Natural killer cell (primary cell): Measurements from ENCODE around the gene DEFB113. TPM values are rescaled to one million over a fixed set of nuclear protein-coding genes. Genes with fewer than 3 reads are reported as not detected.

Experiments
- ATAC-seq, 3 donors: fragments of 150-1000 bp in 2 of 3; fragments of 200-7000 bp in 1 of 3; cut with Tn5 transposase; 1 replicate in 1 of 3; 2 replicates in 2 of 3; pipeline ENCODE4 v1.10.0; 2021; ENCODE audit warnings: mild to moderate bottlenecking in 2 of 3, moderate library complexity in 2 of 3
- DNase-seq, 2 donors: peaks; one replicate each; pipeline versions ENCODE4 v3.0.0 to v3.0.0-alpha.2; 2013 to 2021; ENCODE audit warnings: mixed read lengths in 1 of 2
- H3K27ac ChIP-seq: one replicate; pipeline ENCODE4 v1.5.1; 2013; ENCODE audit warnings: mild to moderate bottlenecking, low read length
- H3K27me3 ChIP-seq: one replicate; pipeline ENCODE4 v1.6.1; 2013; ENCODE audit warnings: low read length; ENCODE audit not compliant: control insufficient read depth, insufficient read depth
- H3K36me3 ChIP-seq: one replicate; pipeline ENCODE4 v1.6.1; 2013; ENCODE audit warnings: low read length; ENCODE audit not compliant: control insufficient read depth, insufficient read depth
- H3K4me1 ChIP-seq: one replicate; pipeline ENCODE4 v1.6.1; 2013; ENCODE audit warnings: low read length; ENCODE audit not compliant: control insufficient read depth, insufficient read depth
- H3K4me3 ChIP-seq: one replicate; pipeline ENCODE4 v1.5.1; 2013; ENCODE audit warnings: low read length
- H3K9me3 ChIP-seq: one replicate; pipeline ENCODE4 v1.6.1; 2013; ENCODE audit warnings: low read length; ENCODE audit not compliant: control insufficient read depth, insufficient read depth
- H3K27ac Mint-ChIP-seq, 2 donors: one replicate each; pipeline ENCODE4 v1.8.0; 2022; ENCODE audit warnings: mild to moderate bottlenecking in 2 of 2, mixed read lengths in 2 of 2, moderate library complexity in 1 of 2
- H3K27me3 Mint-ChIP-seq, 2 donors: one replicate each; pipeline ENCODE4 v1.8.0; 2022; ENCODE audit warnings: low read depth in 2 of 2, mixed read lengths in 2 of 2
- H3K36me3 Mint-ChIP-seq: one replicate; pipeline ENCODE4 v1.8.0; 2022; ENCODE audit warnings: mixed read lengths
- H3K4me1 Mint-ChIP-seq, 2 donors: one replicate each; pipeline ENCODE4 v1.8.0; 2022; ENCODE audit warnings: mixed read lengths in 2 of 2
- H3K4me3 Mint-ChIP-seq: one replicate; pipeline ENCODE4 v1.8.0; 2022; ENCODE audit warnings: mild to moderate bottlenecking, moderate library complexity, mixed read lengths
- H3K9me3 Mint-ChIP-seq, 2 donors: one replicate each; pipeline ENCODE4 v1.8.0; 2022; ENCODE audit warnings: mixed read lengths in 2 of 2
- CTCF ChIP-seq: fragments of 200-600 bp; IDR thresholded peaks from one replicate; pipeline ENCODE4 v1.8.0; 2022; ENCODE audit warnings: antibody characterized with exemption
- WGBS: methylation state at CpG from one replicate; pipeline ENCODE4 v1.1.7; 2013; ENCODE audit warnings: missing lambda C conversion rate; ENCODE audit not compliant: insufficient coverage; 5-methylcytosine and 5-hydroxymethylcytosine counted together
- intact Hi-C: fragments of 100-400 bp; cut with micrococcal nuclease; formaldehyde crosslinking; loops from one replicate; pipeline ENCODE4 v1.14.2; 2022
- total RNA-seq, 4 donors: library from RNA; stranded (reverse); fragments of 120-200 nt in 1 of 4; gene quantifications; one replicate each; pipeline versions ENCODE4 v1.2.3 to v1.2.4, GENCODE V29; 2013 to 2022

DEFB113 gene
- total RNA-seq, 3 donors from 2014 or later (not counting 1 experiment from before 2014, with no cell fraction given): not detected

- ATAC-seq: no peak
- Histone ChIP-seq H3K36me3 (no peaks in the 10 kb centered on the region), H3K9me3 (no peaks in the 10 kb centered on the region), H3K4me1 (no peaks in the 10 kb centered on the region), H3K4me3 (no peak overlapping the region), H3K27me3 (no peaks in the 10 kb centered on the region), H3K27ac (no peak overlapping the region)
- TF ChIP-seq CTCF: no peak
- no CpG with 5 or more reads among the region's 2 CpGs for WGBS
- no peak overlapping the region for H3K4me3 Mint-ChIP-seq
- H3K27ac Mint-ChIP-seq: no peak overlapping the region
- H3K36me3 Mint-ChIP-seq: no peaks in the 10 kb centered on the region
- intact Hi-C loops: no loop called here
- H3K27me3 Mint-ChIP-seq: no peaks in the 10 kb centered on the region
- H3K4me1 Mint-ChIP-seq: no peaks in the 10 kb centered on the region
- no peak for DNase-seq
- H3K9me3 Mint-ChIP-seq: peaks cover 2 to 8% of the 10 kb centered on the region in 2 donors
These were observed 2.6 kb downstream of the DEFB113 start for GRCh38 chr6:49966823-49967222.

- DNase-seq (no peak), ATAC-seq (no peak)
- H3K27ac Mint-ChIP-seq: no peak overlapping the region
- peaks cover 1 to 8% of the 10 kb centered on the region in 2 donors for H3K9me3 Mint-ChIP-seq
- H3K4me3 Mint-ChIP-seq: no peak overlapping the region
- Histone ChIP-seq H3K4me3 (no peak overlapping the region), H3K27ac (no peak overlapping the region), H3K36me3 (no peaks in the 10 kb centered on the region), H3K27me3 (no peaks in the 10 kb centered on the region), H3K4me1 (no peaks in the 10 kb centered on the region), H3K9me3 (no peaks in the 10 kb centered on the region)
- no peaks in the 10 kb centered on the region for H3K27me3 Mint-ChIP-seq
- H3K4me1 Mint-ChIP-seq: no peaks in the 10 kb centered on the region
- intact Hi-C loops: no loop called here
- no peak for TF ChIP-seq CTCF
- H3K36me3 Mint-ChIP-seq: no peaks in the 10 kb centered on the region
- 50% methylated on average over 2 of the region's 2 CpGs for WGBS
These were observed 3.1 kb downstream of the DEFB113 start for GRCh38 chr6:49966334-49966733.

GRCh38 chr6:49964064-49964463 is 5.4 kb downstream of the DEFB113 start, which contains the start of gene DEFB114:
DEFB114 (minus strand) TSS chr6:49964164; CDS start chr6:49964105, 59 bp downstream.
- Histone ChIP-seq H3K36me3 (no peaks in the 10 kb centered on the region), H3K27me3 (no peaks in the 10 kb centered on the region), H3K27ac (no peak within 1 kb of the TSS), H3K4me3 (no peak within 1 kb of the TSS), H3K9me3 (no peaks in the 10 kb centered on the region), H3K4me1 (no peaks in the 10 kb centered on the region)
- Mint-ChIP-seq H3K4me1 (no peaks in the 10 kb centered on the region), H3K27ac (no peak within 1 kb of the TSS), H3K4me3 (no peak within 1 kb of the TSS), H3K36me3 (no peaks in the 10 kb centered on the region), H3K9me3 (peaks cover 0 to 9% of the 10 kb centered on the region in 2 donors), H3K27me3 (no peaks in the 10 kb centered on the region)
- ATAC-seq: no peak
- no peak for TF ChIP-seq CTCF
- WGBS: 90% methylated on average over 1 of the region's 2 CpGs
- intact Hi-C loops: no loop called here
- DNase-seq: no peak

- no peaks in the 10 kb centered on the region for H3K36me3 ChIP-seq
- DNase-seq (no peak), ATAC-seq (no peak)
- Mint-ChIP-seq H3K9me3 (peaks cover 7 to 13% of the 10 kb centered on the region in 2 donors), H3K36me3 (no peaks in the 10 kb centered on the region), H3K27ac (no peak overlapping the region), H3K4me3 (no peak overlapping the region), H3K4me1 (no peaks in the 10 kb centered on the region), H3K27me3 (no peaks in the 10 kb centered on the region)
- H3K9me3 ChIP-seq: no peaks in the 10 kb centered on the region
- H3K27me3 ChIP-seq: no peaks in the 10 kb centered on the region
- H3K27ac ChIP-seq: no peak overlapping the region
- H3K4me3 ChIP-seq: no peak overlapping the region
- TF ChIP-seq CTCF: no peak
- intact Hi-C loops: no loop called here
- 100% methylated on average over 1 of the region's 1 CpG for WGBS
- H3K4me1 ChIP-seq: no peaks in the 10 kb centered on the region
These were observed 11.2 kb downstream of the DEFB113 start for GRCh38 chr6:49958180-49958579.
